HEK293T (cell line): Measurements from ENCODE around the gene PRSS50.

Source experiments
- CTBP1 ChIP-seq: fragments of 450-650 bp; IDR thresholded peaks from 2 replicates; pipeline ENCODE4 v1.6.1; 2016; ENCODE audit warnings: borderline replicate concordance
- FOXA1 ChIP-seq: fragments of 450-650 bp; IDR thresholded peaks from 2 replicates; pipeline ENCODE4 v1.6.1; 2016; ENCODE audit warnings: mild to moderate bottlenecking
- FOXK2 ChIP-seq: fragments of 450-650 bp; IDR thresholded peaks from 2 replicates; pipeline ENCODE4 v1.6.1; 2016; ENCODE audit warnings: mild to moderate bottlenecking
- HDGF ChIP-seq: fragments of 450-650 bp; IDR thresholded peaks from 2 replicates; pipeline ENCODE4 v1.6.1; 2017; ENCODE audit warnings: antibody characterized with exemption, borderline replicate concordance
- L3MBTL2 ChIP-seq: fragments of 450-650 bp; conservative IDR thresholded peaks from 2 replicates; pipeline ENCODE4 v1.6.1; 2016; ENCODE audit warnings: mild to moderate bottlenecking
- NFRKB ChIP-seq: fragments of 450-650 bp; IDR thresholded peaks from 2 replicates; pipeline ENCODE4 v1.6.1; 2016; ENCODE audit warnings: mild to moderate bottlenecking, moderate library complexity
- SUZ12 ChIP-seq: fragments of 450-650 bp; IDR thresholded peaks from 2 replicates; pipeline ENCODE4 v1.6.1; 2016; ENCODE audit warnings: mild to moderate bottlenecking
- ZNF384 ChIP-seq: fragments of 450-650 bp; IDR thresholded peaks from 2 replicates; pipeline ENCODE4 v1.6.1; 2016

- TF ChIP-seq HDGF (no peak), SUZ12 (no peak), FOXA1 (no peak), CTBP1 (no peak), NFRKB (no peak), FOXK2 (no peak), L3MBTL2 (no peak), ZNF384 (no peak)
Measured at GRCh38 chr3:46675843-46676567, 41.7 kb downstream of the PRSS50 start.
